Endothelial cell of umbilical vein (primary cell): ENCODE data around the gene ACAT2. TPM values are rescaled to one million over a fixed set of nuclear protein-coding genes. Genes with fewer than 3 reads are reported as not detected.

ENCODE experiments used
- BruUV-seq: library from RNA; stranded (reverse); fragments of 400-500 nt; replicated peaks from 2 replicates; lab custom pipeline; 2021; lab: Mats Ljungman, UMichigan
- CTCF ChIA-PET: fragments of 300-600, 350-600 bp; sonication (Branson Sonifier 250); formaldehyde crosslinking; loops from one replicate; lab custom pipeline; 2021; ENCODE audit warnings: antibody characterized with exemption, inconsistent platforms; lab: Charles Lee
- POLR2A ChIA-PET: fragments of 300-600, 350-600 bp; sonication (Branson Sonifier 250); formaldehyde crosslinking; loops from one replicate; lab custom pipeline; 2021; ENCODE audit warnings: antibody characterized with exemption, inconsistent platforms; lab: Charles Lee
- DNase-seq: peaks from one replicate; pipeline ENCODE4 v3.0.0-alpha.2; 2011; ENCODE audit warnings: low read depth, low spot score
- FAIRE-seq: peaks from 2 replicates; lab custom pipeline; 2011; peaks lifted over from hg19 to GRCh38; lab: Jason Lieb, UNC
- H2AFZ ChIP-seq: 2 replicates; pipeline ENCODE4 v1.6.0; 2012; ENCODE audit warnings: low read depth, low read length, control low read depth, inconsistent platforms
- H3K27ac ChIP-seq: 2 replicates; pipeline ENCODE4 v1.5.1; 2011; ENCODE audit warnings: low read depth, mild to moderate bottlenecking, control low read depth, low read length, moderate library complexity; ENCODE audit not compliant: insufficient read depth
- H3K27me3 ChIP-seq, 2 experiments: 2 replicates each; pipeline versions ENCODE4 v1.6.0 to v1.6.1; 2011; ENCODE audit warnings: low read length in 2 of 2, mixed read lengths in 1 of 2; ENCODE audit not compliant: control insufficient read depth in 2 of 2, insufficient read depth in 2 of 2
- H3K36me3 ChIP-seq, 2 experiments: 2 replicates in 1 of 2; 3 replicates in 1 of 2; pipeline ENCODE4 v1.5.1; 2011; ENCODE audit warnings: low read length in 2 of 2, mild to moderate bottlenecking in 1 of 2, moderate library complexity in 1 of 2; ENCODE audit not compliant: control insufficient read depth in 2 of 2, insufficient read depth in 2 of 2; ENCODE audit errors: extremely low read depth in 1 of 2
- H3K4me1 ChIP-seq: 3 replicates; pipeline ENCODE4 v1.5.1; 2011; ENCODE audit warnings: mild to moderate bottlenecking, low read length; ENCODE audit not compliant: control insufficient read depth, insufficient read depth; ENCODE audit errors: extremely low read depth
- H3K4me2 ChIP-seq: 2 replicates; pipeline ENCODE4 v1.6.1; 2011; ENCODE audit warnings: low read length, control low read depth, mixed read lengths; ENCODE audit not compliant: insufficient read depth
- H3K4me3 ChIP-seq, 3 experiments: fragments of 200-600 bp in 1 of 3; sonication (generic), shearing (Covaris generic) in 1 of 3; replicated peaks in 1 of 3; 2 replicates each; pipeline ENCODE4 v1.5.1; 2011 to 2016; ENCODE audit warnings: control low read depth in 3 of 3, low read length in 3 of 3, mild to moderate bottlenecking in 2 of 3, inconsistent platforms in 1 of 3, low read depth in 1 of 3, moderate library complexity in 1 of 3; ENCODE audit not compliant: insufficient read depth in 1 of 3
- H3K79me2 ChIP-seq: 2 replicates; pipeline ENCODE4 v1.6.0; 2012; ENCODE audit warnings: low read length, inconsistent platforms; ENCODE audit not compliant: control insufficient read depth, insufficient read depth
- H3K9ac ChIP-seq: replicated peaks from 2 replicates; pipeline ENCODE3; 2011; ENCODE audit warnings: low read length, control low read depth; ENCODE audit not compliant: insufficient read depth; ENCODE audit errors: extremely low read depth
- H3K9me1 ChIP-seq: replicated peaks from 3 replicates; pipeline ENCODE4 v1.6.0; 2011; ENCODE audit warnings: mild to moderate bottlenecking, low read length; ENCODE audit not compliant: control insufficient read depth, insufficient read depth; ENCODE audit errors: extremely low read depth
- H3K9me3 ChIP-seq: replicated peaks from 2 replicates; pipeline ENCODE4 v1.5.1; 2012; ENCODE audit warnings: low read length, inconsistent platforms; ENCODE audit not compliant: control insufficient read depth, insufficient read depth
- H4K20me1 ChIP-seq: replicated peaks from 2 replicates; pipeline ENCODE3; 2011; ENCODE audit warnings: mild to moderate bottlenecking, low read length; ENCODE audit not compliant: control insufficient read depth, insufficient read depth; ENCODE audit errors: extremely low read depth
- EZH2 ChIP-seq: IDR thresholded peaks from 2 replicates; pipeline ENCODE4 v1.6.1; 2012; ENCODE audit warnings: borderline replicate concordance, low read depth, mild to moderate bottlenecking, moderate library complexity, low read length, inconsistent platforms; ENCODE audit not compliant: severe bottlenecking
- FOS ChIP-seq: IDR thresholded peaks from 2 replicates; pipeline ENCODE4 v1.6.1; 2011; ENCODE audit warnings: mild to moderate bottlenecking, low read length, moderate library complexity, borderline replicate concordance; ENCODE audit not compliant: insufficient read depth
- GATA2 ChIP-seq: IDR thresholded peaks from 2 replicates; pipeline ENCODE4 v1.7.0; 2011; ENCODE audit warnings: low read depth, mild to moderate bottlenecking, moderate library complexity, mixed read lengths, low read length; ENCODE audit not compliant: insufficient read length, insufficient read depth
- JUN ChIP-seq: IDR thresholded peaks from 2 replicates; pipeline ENCODE4 v1.6.1; 2011; ENCODE audit warnings: borderline replicate concordance, low read depth; ENCODE audit not compliant: insufficient read length, insufficient read depth
- MYC ChIP-seq: IDR thresholded peaks from one replicate; pipeline ENCODE4 v1.6.1; 2011; ENCODE audit warnings: mild to moderate bottlenecking, low read depth, low read length
- POLR2A ChIP-seq: IDR thresholded peaks from 2 replicates; pipeline ENCODE4 v1.6.1; 2012; ENCODE audit warnings: low read depth, mild to moderate bottlenecking, control low read depth, low read length
- POLR2AphosphoS5 ChIP-seq: IDR thresholded peaks from 2 replicates; pipeline ENCODE4 v1.6.1; 2012; ENCODE audit warnings: low read depth, mild to moderate bottlenecking, control low read depth, low read length, moderate library complexity; ENCODE audit not compliant: insufficient read depth
- dilution Hi-C: fragments of 300-500 bp; cut with MboI; formaldehyde crosslinking; loops from one replicate; pipeline ENCODE4 v1.15.0; 2019; ENCODE audit warnings: low sequenced_read_pairs; ENCODE audit not compliant: extremely low pct_ligation_motif_present
- intact Hi-C: fragments of 100-400 bp; cut with micrococcal nuclease; formaldehyde crosslinking; loops from one replicate; pipeline ENCODE4 v1.10.0; 2022
- polyA plus RNA-seq, 4 experiments: library from polyadenylated mRNA; depleted of rRNA in 3 of 4; stranded (reverse) in 3 of 4; unstranded in 1 of 4; fragments of >200 nt; gene quantifications; 2 replicates each; pipeline versions ENCODE4 v1.2.1 to v1.2.3, GENCODE V29; 2011 to 2012; ENCODE audit warnings: missing spikeins in 1 of 4
- total RNA-seq: library from RNA; stranded (reverse); gene quantifications from 2 replicates; pipeline ENCODE4 v1.2.3, GENCODE V29; 2021
- TF ChIP-seq, protein P1 (sequence below): IDR thresholded peaks from 2 replicates; pipeline ENCODE4 v1.6.1; 2011; ENCODE audit not compliant: insufficient read depth, insufficient read length
- TF ChIP-seq, protein P2 (sequence below), 2 donors: IDR thresholded peaks; 1 replicate in 1 of 2; 2 replicates in 1 of 2; pipeline ENCODE4 v1.5.1; 2011; ENCODE audit warnings: low read length in 2 of 2, mild to moderate bottlenecking in 2 of 2, moderate library complexity in 2 of 2, control low read depth in 1 of 2, inconsistent platforms in 1 of 2, low read depth in 1 of 2; ENCODE audit not compliant: insufficient read depth in 1 of 2; ENCODE audit errors: extremely low read depth in 1 of 2

ACAT2 gene
- total and polyA plus RNA-seq, 2 donors (not counting 3 experiments of a cell fraction or from before 2014, with no cell fraction given), result 44.6 to 114 TPM

DNA sequence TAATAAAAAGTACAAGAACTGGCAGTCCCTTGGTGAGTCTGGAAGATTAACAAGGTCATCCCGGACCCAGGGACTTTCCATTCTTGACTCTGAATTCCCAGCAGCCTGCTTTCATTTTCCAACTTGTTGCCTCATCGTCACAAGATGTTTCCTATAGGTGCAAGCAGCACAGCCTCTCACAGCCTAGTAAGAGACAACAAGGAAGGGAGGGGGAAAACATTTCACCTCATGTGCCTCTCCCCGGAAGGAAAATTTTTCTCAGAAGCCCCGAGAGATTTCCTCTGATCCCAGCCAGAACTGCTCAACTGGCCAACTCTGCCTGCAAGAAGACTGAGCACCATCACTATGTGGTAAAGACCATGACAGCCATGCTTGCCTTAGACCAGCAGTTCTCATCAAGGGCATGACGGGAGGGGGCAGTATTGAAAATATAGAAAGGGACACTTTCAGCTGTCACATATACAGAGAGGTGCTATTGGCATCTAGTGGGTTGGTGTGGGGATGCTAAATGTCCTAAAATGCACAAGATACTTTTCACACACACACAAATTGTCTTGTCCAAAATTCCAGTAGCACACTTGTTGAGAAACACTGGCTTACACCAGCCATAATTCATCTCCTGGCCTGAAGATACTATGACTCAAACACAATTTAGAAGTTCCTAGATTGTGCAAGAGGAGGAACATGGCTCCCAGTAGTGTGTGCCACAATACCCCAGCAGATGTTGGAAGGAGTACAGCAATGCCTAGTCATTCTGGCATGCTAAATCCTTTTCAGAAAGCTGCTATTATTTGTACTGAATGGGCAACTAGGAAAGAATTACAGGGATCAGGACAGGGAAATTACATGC lies 45.4 kb upstream of the ACAT2 start:
- Histone ChIP-seq H3K27ac (no peak overlapping the region), H3K9me1 (no peaks in the 10 kb centered on the region), H3K4me1 (no peaks in the 10 kb centered on the region), H3K36me3 (no peaks in the 10 kb centered on the region), H4K20me1 (no peaks in the 10 kb centered on the region), H3K79me2 (no peaks in the 10 kb centered on the region), H2AFZ (no peak overlapping the region), H3K9ac (no peak overlapping the region), H3K4me3 (no peak overlapping the region), H3K9me3 (no peaks in the 10 kb centered on the region), H3K4me2 (no peak overlapping the region), H3K27me3 (no peaks in the 10 kb centered on the region)
- no TSS peak for BruUV-seq
- FAIRE-seq, result no peak
- no peak for TF ChIP-seq GATA2
- TF ChIP-seq MYC, result no peak
- TF ChIP-seq, protein P1, sequence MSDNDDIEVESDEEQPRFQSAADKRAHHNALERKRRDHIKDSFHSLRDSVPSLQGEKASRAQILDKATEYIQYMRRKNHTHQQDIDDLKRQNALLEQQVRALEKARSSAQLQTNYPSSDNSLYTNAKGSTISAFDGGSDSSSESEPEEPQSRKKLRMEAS, result no peak
- TF ChIP-seq JUN, result no peak
- TF ChIP-seq FOS, result no peak
- TF ChIP-seq, protein P2, sequence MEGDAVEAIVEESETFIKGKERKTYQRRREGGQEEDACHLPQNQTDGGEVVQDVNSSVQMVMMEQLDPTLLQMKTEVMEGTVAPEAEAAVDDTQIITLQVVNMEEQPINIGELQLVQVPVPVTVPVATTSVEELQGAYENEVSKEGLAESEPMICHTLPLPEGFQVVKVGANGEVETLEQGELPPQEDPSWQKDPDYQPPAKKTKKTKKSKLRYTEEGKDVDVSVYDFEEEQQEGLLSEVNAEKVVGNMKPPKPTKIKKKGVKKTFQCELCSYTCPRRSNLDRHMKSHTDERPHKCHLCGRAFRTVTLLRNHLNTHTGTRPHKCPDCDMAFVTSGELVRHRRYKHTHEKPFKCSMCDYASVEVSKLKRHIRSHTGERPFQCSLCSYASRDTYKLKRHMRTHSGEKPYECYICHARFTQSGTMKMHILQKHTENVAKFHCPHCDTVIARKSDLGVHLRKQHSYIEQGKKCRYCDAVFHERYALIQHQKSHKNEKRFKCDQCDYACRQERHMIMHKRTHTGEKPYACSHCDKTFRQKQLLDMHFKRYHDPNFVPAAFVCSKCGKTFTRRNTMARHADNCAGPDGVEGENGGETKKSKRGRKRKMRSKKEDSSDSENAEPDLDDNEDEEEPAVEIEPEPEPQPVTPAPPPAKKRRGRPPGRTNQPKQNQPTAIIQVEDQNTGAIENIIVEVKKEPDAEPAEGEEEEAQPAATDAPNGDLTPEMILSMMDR (IDR thresholded peaks at IDR 0.05; ENCODE audit: extremely low read depth in 1 of 2, insufficient read depth in 1 of 2, low read depth in 1 of 2, low read length in 2 of 2), result no peak
- TF ChIP-seq POLR2AphosphoS5, result no peak
- no peak for TF ChIP-seq POLR2A
- TF ChIP-seq EZH2, result no peak
- dilution Hi-C loops, result no loop called here
- ChIA-PET POLR2A (no interaction called here), CTCF (interaction anchor here (1.6 kb wide), 1 partner anchor 10 kb away, joined by 5 read pairs; the partner anchor contains the start of gene WTAP)
- DNase-seq, result no peak
- intact Hi-C loops, result no loop called here
